ENCODE measurements around the gene GCNT1.
"Not testable (repeated sequence)": the region's sequence is repeated elsewhere in the genome, so short reads cannot be mapped to it uniquely, and the experiment has no call there.

The GCNT1 gene

DNA sequence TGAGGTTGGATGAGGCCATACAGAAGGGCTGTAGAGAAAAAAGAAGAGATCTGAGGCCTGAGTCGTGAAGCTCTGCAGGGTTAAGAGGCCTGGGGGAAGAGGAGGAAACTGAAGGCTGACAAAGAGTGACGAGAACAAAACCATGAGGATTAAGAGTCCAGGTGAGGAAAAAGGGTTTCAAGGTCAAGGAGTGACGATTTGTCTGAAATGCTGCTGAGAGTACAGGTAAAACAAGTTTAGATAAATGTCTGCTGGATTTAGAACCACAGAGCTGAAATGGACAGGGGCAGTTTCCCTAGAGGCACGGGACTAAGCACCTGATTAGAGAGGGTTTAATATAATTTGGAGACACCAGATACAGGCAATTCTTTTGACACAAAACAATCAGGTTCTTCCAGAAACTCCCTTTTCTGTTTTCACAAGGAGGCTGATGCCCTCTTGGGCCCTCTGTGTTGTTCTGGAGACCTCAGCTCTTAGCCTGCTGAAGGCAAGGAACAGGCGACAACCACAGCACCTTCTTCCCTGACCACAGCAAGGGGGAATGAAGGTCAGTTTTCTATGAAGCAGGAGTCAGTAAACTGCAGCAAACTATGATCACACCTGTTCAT lies 14.6 kb upstream of the GCNT1 start:
- no peak for DNase-seq

DNA sequence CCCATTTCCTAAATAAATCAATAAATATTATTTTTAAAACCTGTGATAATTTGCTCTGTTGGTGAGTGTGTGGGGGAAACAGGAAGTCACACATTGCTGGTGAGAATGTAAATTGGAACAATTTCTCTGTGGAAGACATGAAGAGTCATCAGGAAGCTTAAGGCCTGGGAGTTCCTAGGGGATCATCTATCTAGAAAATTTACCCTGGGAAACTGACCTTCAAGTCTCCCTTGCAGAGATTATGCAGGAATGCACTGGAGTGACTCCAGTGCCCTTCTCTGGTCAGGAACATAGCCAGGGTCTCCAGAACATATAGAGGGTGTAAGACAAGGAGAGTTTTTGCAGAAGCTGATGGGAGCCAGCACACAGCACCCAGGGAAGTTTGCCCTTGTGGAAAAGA lies 13.0 kb upstream of the GCNT1 start:
- no peak for DNase-seq

- no peak for DNase-seq
Observed at GRCh38 chr9:76448501-76448900, 10.5 kb upstream of the GCNT1 start.

GRCh38 chr9:76451234-76451633 lies 7.7 kb upstream of the GCNT1 start:
- DNase-seq = peak; percentile 32

DNA sequence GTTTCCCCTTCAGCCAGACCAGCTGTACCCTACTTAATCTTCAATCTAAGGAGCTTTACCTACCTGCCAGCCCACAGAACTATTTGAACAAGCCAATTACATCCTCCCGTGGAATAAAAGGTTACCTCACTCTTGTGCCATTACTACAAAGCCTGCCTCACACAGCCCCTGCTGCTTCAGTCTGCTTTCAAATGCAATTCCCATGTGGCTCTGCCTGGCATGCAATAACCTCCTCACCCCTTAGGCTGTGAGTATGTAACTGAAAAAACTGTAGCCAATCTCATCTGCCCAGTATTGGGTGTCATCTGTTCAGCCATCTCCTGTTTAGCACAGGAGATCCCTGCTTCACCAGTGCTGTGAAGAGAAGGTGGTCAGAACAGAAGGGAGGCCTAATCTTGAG lies 6.1 kb upstream of the GCNT1 start:
- no peak for DNase-seq

DNA sequence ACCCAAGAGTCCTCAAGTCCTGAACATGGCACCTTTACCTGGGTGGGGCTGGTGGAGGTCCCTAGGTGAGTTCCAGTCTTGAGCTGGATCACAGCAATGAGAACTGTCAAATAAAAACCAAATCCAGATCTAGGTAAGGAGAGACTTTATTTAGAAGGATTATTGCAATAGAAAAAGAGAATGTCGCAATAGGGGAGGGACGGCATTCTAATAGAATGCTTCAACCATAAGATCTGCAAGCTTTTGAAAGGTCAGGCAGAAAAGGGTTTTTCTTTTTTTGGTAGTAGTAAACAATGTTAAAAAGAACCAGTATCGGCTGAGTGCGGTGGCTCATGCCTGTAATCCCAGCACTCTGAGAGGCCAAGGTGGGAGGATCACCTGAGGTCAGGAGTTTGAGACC lies 5.2 kb upstream of the GCNT1 start:
- DNase-seq = no peak

DNA sequence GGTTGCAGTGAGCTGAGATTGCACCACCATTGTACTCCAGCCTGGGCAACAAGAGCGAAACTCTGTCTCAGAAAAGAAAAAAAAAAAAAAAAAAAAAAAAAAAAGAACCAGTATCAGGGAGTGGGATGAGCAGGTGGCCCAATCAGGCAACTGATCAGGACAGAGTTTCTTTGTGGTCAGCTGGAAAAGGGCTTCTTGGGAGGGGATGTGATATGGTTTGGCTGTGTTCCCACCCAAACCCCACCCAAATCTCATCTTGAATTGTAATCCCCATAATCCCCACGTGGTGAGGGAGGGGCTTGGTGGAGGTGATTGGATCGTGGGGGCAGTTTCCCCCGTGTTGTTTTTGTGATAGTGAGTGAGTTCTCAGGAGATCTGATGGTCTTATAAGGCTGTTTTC lies 4.7 kb upstream of the GCNT1 start:
- DNase-seq = no peak

DNA sequence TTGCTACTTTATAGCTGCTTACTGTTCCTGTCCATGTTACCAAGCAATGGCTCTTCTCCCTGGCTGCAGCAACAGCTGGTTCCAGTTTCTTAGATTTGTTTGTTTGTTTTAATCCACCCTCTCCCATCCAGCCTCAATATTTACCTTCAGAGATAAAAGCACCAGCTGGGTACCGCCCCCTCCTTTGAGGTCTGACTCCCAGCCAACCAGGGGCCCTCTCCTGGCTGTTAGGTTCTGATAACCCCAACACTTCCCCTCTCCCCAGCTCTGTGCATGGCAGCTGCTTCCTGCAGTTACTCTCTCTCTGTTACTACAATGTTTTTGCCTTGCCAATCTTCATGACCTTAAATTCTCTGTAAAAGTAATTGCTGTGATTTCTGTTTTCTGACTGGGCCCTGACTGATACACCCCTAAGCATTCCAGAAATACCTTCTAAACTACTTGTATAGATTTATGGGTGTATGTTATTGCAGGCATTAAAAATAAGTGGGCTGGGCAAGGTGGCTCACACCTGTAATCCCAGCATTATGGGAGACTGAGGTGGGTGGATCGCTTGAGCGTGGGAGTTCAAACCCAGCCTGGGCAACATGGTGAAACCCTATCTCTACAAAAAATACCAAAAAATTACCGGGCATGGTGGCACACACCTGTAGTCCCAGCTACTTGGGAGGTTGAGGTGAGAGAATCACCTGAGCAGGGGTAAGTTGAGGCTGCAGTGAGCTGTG lies 2.6 kb upstream of the GCNT1 start:
- peak; percentile 39 for DNase-seq

GRCh38 chr9:76459694-76460635 lies 983 bp downstream of the GCNT1 start:
- no peak for DNase-seq

- no peak for DNase-seq
Observed at GRCh38 chr9:76462126-76462525, 3.1 kb downstream of the GCNT1 start.

DNA sequence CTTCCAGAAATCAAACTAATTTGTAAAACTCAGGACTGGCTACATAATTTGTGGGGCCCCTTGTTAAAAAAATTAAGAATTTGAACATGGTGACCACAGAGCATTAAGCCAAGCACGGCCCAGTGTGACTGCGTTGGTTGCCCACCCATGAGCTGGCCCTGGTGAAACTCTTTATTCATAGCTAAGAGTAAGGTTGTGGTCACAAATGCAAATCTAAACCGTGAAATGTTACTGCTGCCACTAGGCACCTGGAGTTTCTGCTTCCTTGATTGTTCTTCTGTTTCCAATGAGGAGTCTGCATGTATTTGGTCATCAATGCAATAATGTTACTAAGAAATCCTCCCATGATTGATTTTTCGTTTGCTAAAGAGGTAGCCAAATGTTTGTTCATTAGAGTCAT lies 4.2 kb downstream of the GCNT1 start:
- no peak for DNase-seq

GRCh38 chr9:76464706-76465105 lies 5.7 kb downstream of the GCNT1 start:
- no peak for DNase-seq

DNA sequence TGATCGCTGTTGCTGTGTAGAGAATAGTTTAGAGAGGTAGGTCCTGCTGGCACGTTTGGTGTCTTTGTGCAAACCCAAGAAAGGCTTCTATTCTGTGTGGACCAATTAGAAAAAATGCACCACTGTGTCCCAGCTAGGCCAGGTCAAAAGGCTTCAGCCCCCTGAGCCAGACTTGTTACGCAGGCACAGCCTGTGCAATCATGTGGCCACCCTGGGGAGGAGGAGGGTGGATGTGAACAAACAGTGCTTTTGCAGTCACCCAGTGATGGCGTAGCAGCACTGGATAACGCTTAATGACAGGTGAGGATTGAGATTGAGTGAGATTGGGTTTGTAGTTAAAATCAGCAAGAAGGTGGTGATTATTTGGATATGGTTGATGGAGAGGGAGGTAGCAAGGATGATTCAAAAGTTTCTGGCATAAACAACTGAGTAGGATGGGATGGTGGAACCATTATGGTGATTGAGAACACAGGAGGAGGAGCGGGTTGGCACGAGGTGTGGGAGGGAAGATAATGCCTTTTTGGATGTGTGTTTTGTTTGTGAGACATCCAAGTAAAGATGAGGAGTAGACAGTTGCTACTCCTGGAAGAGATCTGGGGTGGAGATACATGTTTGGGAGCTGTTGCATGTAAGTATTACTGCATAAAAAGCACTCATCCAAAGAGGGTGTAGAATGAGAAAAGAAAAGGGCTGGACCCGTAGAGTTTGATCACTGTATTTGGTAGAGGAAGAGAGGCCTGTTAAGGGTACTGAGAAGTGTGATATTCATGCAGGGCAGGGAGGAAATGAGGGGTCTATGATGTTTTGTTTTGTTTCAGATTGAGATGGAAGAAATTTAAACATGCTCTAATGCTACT lies 6.7 kb downstream of the GCNT1 start:
- no peak for DNase-seq

- DNase-seq = no peak
Observed at GRCh38 chr9:76466299-76466605, 7.3 kb downstream of the GCNT1 start.

GRCh38 chr9:76474419-76474818 lies 15.4 kb downstream of the GCNT1 start:
- no peak for DNase-seq

DNA sequence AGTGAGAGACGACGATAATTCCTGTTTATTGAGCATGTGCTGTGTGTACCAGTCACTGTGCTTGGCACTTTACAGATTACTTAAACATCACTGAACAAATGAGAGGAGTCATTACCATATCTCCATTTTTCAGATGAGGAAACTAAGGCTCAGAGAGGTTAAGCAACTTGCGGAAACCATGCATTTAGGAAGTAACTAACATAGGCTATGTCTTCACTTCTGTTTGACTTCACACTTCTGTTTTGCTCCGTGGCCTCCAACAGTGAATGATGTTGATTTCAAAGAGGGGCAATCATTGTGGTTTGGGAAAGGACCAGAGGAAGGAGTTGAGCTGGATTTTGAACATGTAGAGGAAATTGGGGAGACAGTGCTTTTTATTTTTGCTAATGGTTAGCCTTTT lies 16.7 kb downstream of the GCNT1 start:
- no peak for DNase-seq

GRCh38 chr9:76477818-76478217 lies 18.8 kb downstream of the GCNT1 start:
- not testable (repeated sequence) for DNase-seq

DNA sequence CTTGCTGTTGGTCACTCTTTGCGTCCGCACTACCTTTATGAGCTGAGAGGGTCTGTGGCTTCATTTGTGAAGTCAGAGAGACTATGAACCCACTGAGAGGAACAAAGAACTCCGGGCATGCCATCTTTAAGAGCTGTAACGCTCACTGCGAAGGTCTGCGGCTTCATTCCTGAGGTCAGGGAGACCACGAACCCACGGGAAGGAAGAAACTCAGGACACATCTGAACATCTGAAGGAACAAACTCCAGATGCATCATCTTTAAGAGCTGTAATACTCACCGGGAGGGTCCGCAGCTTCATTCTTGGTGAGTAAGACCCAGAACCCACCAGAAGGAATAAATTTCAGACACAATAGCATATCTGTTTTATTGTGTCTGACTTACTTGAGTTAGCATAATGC lies 19.2 kb downstream of the GCNT1 start:
- DNase-seq = no peak

DNA sequence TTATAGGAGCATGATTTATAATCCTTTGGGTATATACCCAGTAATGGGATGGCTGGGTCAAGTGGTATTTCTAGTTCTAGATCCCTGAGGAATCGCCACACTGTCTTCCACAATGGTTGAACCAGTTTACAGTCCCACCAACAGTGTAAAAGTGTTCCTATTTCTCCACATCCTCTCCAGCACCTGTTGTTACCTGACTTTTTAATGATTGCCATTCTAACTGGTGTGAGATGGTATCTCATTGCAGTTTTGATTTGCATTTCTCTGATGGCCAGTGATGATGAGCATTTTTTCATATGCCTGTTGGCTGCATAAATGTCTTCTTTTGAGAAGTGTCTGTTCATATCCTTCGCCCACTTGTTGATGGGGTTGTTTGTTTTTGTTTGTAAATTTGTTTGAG lies 20.4 kb downstream of the GCNT1 start:
- not testable (repeated sequence) for DNase-seq

DNA sequence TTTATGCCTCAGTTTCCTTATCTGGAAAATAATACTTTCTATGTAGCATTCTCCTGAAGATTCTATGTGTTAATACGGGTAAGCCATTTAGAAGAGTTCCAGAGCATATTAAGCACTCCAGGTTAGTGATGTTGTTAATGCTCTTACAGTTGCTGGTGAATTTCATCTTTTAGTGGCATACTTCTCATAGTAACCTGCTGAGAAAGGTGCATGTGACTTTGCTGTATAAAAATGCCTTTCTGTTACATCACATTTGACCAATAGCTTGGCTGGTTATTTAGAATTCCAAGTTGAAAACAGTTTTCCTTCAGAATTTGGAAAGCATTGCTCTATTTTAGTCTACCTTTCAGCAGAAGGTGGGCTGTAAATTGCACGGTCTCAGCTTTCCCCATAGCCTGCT lies 27.2 kb downstream of the GCNT1 start:
- DNase-seq = no peak

DNA sequence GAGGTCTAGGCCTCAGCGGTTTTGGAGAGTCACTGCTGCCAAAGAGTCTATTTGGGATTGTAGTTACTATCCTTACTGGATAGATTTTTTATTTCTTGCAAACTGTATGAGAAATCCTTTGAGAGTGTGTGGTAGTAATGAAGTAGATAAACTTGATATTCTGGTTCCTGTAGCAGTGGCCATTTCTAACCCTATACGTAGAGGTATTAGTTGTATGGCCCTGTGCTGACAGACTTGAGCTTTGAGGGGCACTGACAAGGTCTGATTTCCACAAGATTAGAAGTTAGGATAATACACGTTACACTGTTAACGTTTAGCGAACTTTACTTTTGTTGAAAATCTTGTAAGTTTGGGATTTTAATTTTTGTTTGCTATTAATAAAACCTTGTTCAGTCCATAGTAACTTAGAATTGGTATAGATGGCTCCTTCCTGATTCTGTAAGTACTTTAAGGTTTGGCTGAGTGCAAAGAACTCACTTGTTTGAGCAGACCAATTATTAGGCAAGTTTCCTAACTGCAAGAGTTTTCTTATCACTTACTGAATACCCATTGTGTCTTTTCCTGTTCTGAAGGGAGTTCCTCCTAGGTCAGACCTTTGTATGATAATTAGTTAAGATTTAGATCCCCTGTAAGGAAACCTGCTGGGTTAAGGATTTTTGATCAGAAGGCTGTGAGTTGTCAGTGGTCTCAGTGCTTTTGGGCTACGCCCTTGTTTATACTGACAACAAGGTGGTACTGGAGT lies 31.4 kb downstream of the GCNT1 start:
- no peak for DNase-seq

DNA sequence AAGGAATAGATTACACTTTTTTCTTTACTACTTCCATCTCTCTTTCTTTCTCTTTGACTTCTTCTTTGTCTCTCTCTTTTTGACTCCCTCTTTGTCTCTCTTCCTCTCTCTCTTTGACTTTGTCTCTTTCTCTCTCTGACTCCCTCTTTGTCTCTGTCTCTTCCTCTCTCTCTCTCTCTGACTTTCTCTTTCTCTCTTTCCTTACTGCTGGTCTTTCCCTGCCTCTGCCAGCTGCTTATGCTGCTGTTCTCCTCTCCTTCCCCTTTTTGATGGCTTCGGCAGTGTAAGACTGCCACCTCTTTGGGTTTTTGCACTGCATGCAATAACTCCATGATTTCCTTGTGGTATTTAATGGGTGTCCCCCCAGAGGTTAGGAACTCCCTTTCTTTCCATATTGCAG lies 32.1 kb downstream of the GCNT1 start:
- DNase-seq = not testable (repeated sequence)
